BLaER1 treated with 17β-estradiol and CSF1 and Interleukin-3, amounts not matched to agents 10 nM and 100 nM (cell line): ENCODE data around the gene ACTN1.
"Not testable (repeated sequence)": the region's sequence is repeated elsewhere in the genome, so short reads cannot be mapped to it uniquely, and the experiment has no call there.

Experiments
- H3K27ac ChIP-seq, 11 experiments: shearing (Covaris generic); formaldehyde crosslinking; 2 replicates each; pipeline ENCODE4 v1.8.1; 2022
- H3K27me3 ChIP-seq, 11 experiments: shearing (Covaris generic); formaldehyde crosslinking; 2 replicates each; pipeline ENCODE4 v1.8.1; 2022
- H3K36me3 ChIP-seq, 11 experiments: shearing (Covaris generic); formaldehyde crosslinking; 2 replicates each; pipeline ENCODE4 v1.8.1; 2022
- H3K4me1 ChIP-seq, 10 experiments: shearing (Covaris generic); formaldehyde crosslinking; 2 replicates each; pipeline ENCODE4 v1.8.1; 2022
- H3K4me2 ChIP-seq, 11 experiments: shearing (Covaris generic); formaldehyde crosslinking; 2 replicates each; pipeline ENCODE4 v1.8.1; 2022
- H3K4me3 ChIP-seq, 10 experiments: shearing (Covaris generic); formaldehyde crosslinking; 2 replicates each; pipeline ENCODE4 v1.8.1; 2022
- H3K9ac ChIP-seq, 11 experiments: shearing (Covaris generic); formaldehyde crosslinking; 2 replicates each; pipeline ENCODE4 v1.8.1; 2022
- H3K9me3 ChIP-seq, 11 experiments: shearing (Covaris generic); formaldehyde crosslinking; replicated peaks in 1 of 11; 2 replicates each; pipeline ENCODE4 v1.8.1; 2022
- H4K20me1 ChIP-seq, 11 experiments: shearing (Covaris generic); formaldehyde crosslinking; 2 replicates each; pipeline ENCODE4 v1.8.1; 2022
- Cebpa-rat ChIP-seq, 11 experiments: shearing (Covaris generic); IDR thresholded peaks; 2 replicates each; pipeline ENCODE4 v1.8.1; 2022

The ACTN1 gene

DNA sequence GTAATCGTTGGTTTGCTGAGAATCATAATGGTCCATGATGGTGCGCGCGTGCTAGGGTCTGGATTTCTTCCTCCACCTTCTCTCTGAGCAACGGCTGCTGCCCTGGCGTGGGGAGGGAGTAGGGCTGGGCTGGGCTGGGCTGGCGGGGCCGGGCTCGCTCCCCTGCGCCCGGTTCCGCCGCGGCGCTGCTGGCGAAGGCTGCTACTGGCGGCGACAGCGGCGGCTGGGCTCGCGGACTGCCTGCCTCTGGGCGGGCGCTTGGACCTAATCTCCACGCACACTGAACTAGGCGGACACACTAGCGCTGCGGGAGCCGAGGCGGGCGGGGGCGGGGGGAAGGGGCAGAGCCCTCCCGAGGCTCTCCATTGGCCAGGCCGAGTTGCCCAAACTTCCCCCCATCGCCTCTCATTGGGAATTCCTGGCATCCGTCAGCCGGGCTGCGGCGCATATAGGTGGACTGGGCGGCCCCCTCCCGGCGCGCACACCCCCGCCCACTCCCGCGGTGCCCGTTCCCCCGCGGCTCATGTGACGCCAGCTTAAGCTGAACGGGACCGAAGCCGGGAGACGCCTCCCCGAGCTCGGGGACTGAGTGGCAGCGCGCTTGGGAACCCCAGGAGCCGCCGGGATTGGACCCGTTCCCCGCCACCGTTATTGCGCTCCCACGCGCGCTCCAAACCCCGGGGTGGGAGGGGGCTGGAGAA is at the start of gene ACTN1:
Gene ACTN1, minus strand, starts transcription at position 282 of the 701 bp plus-strand sequence. Its CDS starts 246 bp downstream, at position 36.
- no peak for TF ChIP-seq Cebpa-rat (IDR thresholded peaks at IDR 0.05)
- Histone ChIP-seq H3K4me2 (peak within 1 kb of the TSS; percentile 90 to 98 (median 96)), H3K27me3 (peaks cover 0 to 19% (median 12%) of the 10 kb centered on the region in 11 experiments; a peak in 20 of 22 replicates), H4K20me1 (peaks cover 13 to 41% (median 32%) of the 10 kb centered on the region in 11 experiments; a peak in 19 of 22 replicates), H3K4me3 (peak within 1 kb of the TSS; percentile 82 to 99 (median 98)), H3K9ac (peak within 1 kb of the TSS; percentile 82 to 93 (median 90)), H3K27ac (peak within 1 kb of the TSS; percentile 62 to 95 (median 82)), H3K9me3 (peaks cover 3 to 10% (median 9%) of the 10 kb centered on the region in 11 experiments), H3K4me1 (peaks cover 27 to 37% (median 31%) of the 10 kb centered on the region in 10 experiments), H3K36me3 (peaks cover 9 to 26% (median 16%) of the 10 kb centered on the region in 11 experiments)

GRCh38 chr14:69027242-69027913 is 48.3 kb upstream of the ACTN1 start:
- H4K20me1 ChIP-seq: no peaks in the 10 kb centered on the region
- H3K4me2 ChIP-seq: no peak overlapping the region
- no peak overlapping the region for H3K4me3 ChIP-seq
- no peaks in the 10 kb centered on the region for H3K36me3 ChIP-seq
- no peak overlapping the region for H3K9ac ChIP-seq
- H3K9me3 ChIP-seq: no peaks in the 10 kb centered on the region
- no peaks in the 10 kb centered on the region for H3K27me3 ChIP-seq
- no peaks in the 10 kb centered on the region for H3K4me1 ChIP-seq
- TF ChIP-seq Cebpa-rat (IDR thresholded peaks at IDR 0.05): no peak
- H3K27ac ChIP-seq: no peak overlapping the region

- Histone ChIP-seq H4K20me1 (no peaks in the 10 kb centered on the region), H3K4me1 (no peaks in the 10 kb centered on the region), H3K27me3 (no peaks in the 10 kb centered on the region), H3K4me2 (no peak overlapping the region), H3K9ac (no peak overlapping the region), H3K36me3 (no peaks in the 10 kb centered on the region), H3K27ac (no peak overlapping the region), H3K9me3 (no peaks in the 10 kb centered on the region), H3K4me3 (no peak overlapping the region)
- no peak for TF ChIP-seq Cebpa-rat (IDR thresholded peaks at IDR 0.05)
These were observed 43.9 kb upstream of the ACTN1 start for GRCh38 chr14:69023035-69023434.

GRCh38 chr14:69022093-69022492 is 43.0 kb upstream of the ACTN1 start:
- not testable (repeated sequence) for H3K9me3 ChIP-seq, H3K4me1 ChIP-seq, H3K4me3 ChIP-seq, H4K20me1 ChIP-seq, H3K36me3 ChIP-seq, H3K9ac ChIP-seq, H3K4me2 ChIP-seq, H3K27ac ChIP-seq, H3K27me3 ChIP-seq

GRCh38 chr14:69017706-69018105 is 38.6 kb upstream of the ACTN1 start:
- Histone ChIP-seq H3K4me2 (no peak overlapping the region), H3K4me1 (peaks cover 9 to 26% (median 20%) of the 10 kb centered on the region in 10 experiments), H4K20me1 (no peaks in the 10 kb centered on the region), H3K9me3 (no peaks in the 10 kb centered on the region), H3K27me3 (no peaks in the 10 kb centered on the region), H3K4me3 (no peak overlapping the region), H3K9ac (no peak overlapping the region), H3K27ac (no peak overlapping the region), H3K36me3 (no peaks in the 10 kb centered on the region)
- TF ChIP-seq Cebpa-rat (IDR thresholded peaks at IDR 0.05): no peak

DNA sequence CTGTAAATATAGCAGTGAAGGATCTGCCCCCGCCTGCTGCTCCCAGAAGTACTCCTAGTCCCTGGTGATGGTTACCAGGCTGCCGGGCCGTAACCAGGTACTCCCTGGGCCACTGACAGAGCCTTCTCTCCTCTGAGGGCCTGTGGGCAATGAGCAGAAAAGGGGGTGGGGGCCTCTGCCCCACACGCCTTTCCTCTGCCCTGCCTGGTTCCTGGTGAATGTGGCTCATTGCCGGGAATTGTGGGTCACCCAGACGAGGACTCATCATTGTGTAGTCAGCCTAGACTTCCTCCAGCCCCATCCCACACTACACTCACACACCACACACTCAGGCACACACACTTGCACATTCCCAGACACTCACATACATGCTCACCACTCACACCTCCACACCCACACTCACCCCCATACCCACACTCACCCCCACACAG is 35.7 kb upstream of the ACTN1 start:
- TF ChIP-seq Cebpa-rat (IDR thresholded peaks at IDR 0.05): no peak
- Histone ChIP-seq H3K9ac (peak overlapping the region in 1 of 11 experiments; percentile 12; a peak in 1 of 22 replicates), H3K4me3 (no peak overlapping the region), H3K27me3 (no peaks in the 10 kb centered on the region), H3K36me3 (no peaks in the 10 kb centered on the region), H3K27ac (peak overlapping the region in 6 of 11 experiments; percentile 21 to 71 (median 54); a peak in 11 of 22 replicates), H3K4me2 (peak overlapping the region in 6 of 11 experiments; percentile 48 to 88 (median 76); a peak in 12 of 22 replicates), H4K20me1 (no peaks in the 10 kb centered on the region), H3K4me1 (peaks cover 9 to 32% (median 23%) of the 10 kb centered on the region in 10 experiments), H3K9me3 (no peaks in the 10 kb centered on the region)

GRCh38 chr14:69013943-69014782 is 35.1 kb upstream of the ACTN1 start:
- H3K27ac ChIP-seq: peak overlapping the region in 8 of 11 experiments; percentile 21 to 78 (median 49); a peak in 13 of 22 replicates

DNA sequence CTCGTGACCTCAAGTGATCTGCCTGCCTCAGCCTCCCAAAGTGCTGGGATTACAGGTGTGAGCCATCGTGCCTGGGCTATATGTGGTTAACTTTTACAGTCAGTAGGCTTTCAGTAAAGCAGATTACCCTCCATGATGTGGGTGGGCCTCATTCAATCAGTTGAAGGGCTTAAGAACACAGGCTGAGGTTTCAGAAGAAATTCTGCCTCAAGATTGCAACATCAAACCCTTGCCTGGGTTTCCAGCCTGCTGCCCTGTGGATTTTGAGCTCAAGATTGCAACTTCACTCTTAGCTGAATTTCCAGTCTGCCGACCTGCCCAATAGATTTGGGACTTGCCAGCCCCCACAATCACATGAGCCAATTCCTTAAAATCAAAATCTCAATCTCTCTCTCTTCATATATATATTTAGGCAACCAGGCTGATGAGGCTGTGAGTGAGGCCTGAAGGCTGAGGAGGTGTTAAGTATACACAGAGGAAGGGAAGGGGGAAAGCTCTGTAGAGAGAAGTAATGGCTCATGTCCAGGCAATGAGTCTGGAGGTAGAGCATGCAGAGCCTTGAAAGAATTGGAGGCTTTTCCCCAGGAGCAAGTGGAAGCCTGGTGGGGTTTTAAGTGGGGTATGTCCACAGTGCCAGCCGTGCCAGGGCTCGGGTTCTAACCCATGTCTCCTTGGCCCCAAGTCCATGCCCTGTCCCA is 33.3 kb upstream of the ACTN1 start:
- Histone ChIP-seq H3K36me3 (no peaks in the 10 kb centered on the region), H3K27ac (peak overlapping the region in 3 of 11 experiments; percentile 5 to 41 (median 26); a peak in 3 of 22 replicates), H4K20me1 (no peaks in the 10 kb centered on the region), H3K4me3 (no peak overlapping the region), H3K9me3 (no peaks in the 10 kb centered on the region), H3K4me2 (peak overlapping the region in 5 of 11 experiments; percentile 10 to 76 (median 31); a peak in 8 of 22 replicates), H3K4me1 (peaks cover 9 to 32% (median 23%) of the 10 kb centered on the region in 10 experiments), H3K27me3 (no peaks in the 10 kb centered on the region), H3K9ac (no peak overlapping the region)
- TF ChIP-seq Cebpa-rat (IDR thresholded peaks at IDR 0.05): peak in 2 of 11 experiments; percentile 32 to 35; a peak in 2 of 22 replicates

More at GRCh38 chr14:69013943-69014782, 35.1 kb upstream of the ACTN1 start:
- no peaks in the 10 kb centered on the region for H3K27me3 ChIP-seq
- H3K4me3 ChIP-seq: no peak overlapping the region
- H3K9me3 ChIP-seq: no peaks in the 10 kb centered on the region
- H3K4me2 ChIP-seq: peak overlapping the region in 10 of 11 experiments; percentile 12 to 88 (median 68); a peak in 18 of 22 replicates
- peak in 5 of 11 experiments; percentile 26 to 69 (median 54); a peak in 8 of 22 replicates for TF ChIP-seq Cebpa-rat (IDR thresholded peaks at IDR 0.05)
- peaks cover 9 to 32% (median 23%) of the 10 kb centered on the region in 10 experiments for H3K4me1 ChIP-seq
- peak overlapping the region in 2 of 11 experiments; percentile 12 to 63; a peak in 4 of 22 replicates for H3K9ac ChIP-seq
- no peaks in the 10 kb centered on the region for H4K20me1 ChIP-seq
- H3K36me3 ChIP-seq: no peaks in the 10 kb centered on the region
